Activated B cell treated with CpG ODN at 0.5 μM for 24 hours (primary cell): ENCODE results near the gene NCBP3. TPM values are rescaled to one million over a fixed set of nuclear protein-coding genes. Genes with fewer than 3 reads are reported as not detected.

Experiments used
- ATAC-seq: fragments of 200-7000 bp; cut with Tn5 transposase; one replicate; pipeline ENCODE4 v1.10.0; 2021; ENCODE audit warnings: low read depth, mild to moderate bottlenecking, moderate library complexity
- CTCF ChIA-PET: fragments of 350-600 bp; sonication (Branson Sonifier 250); formaldehyde crosslinking; loops from one replicate; lab custom pipeline; 2021; ENCODE audit warnings: antibody characterized with exemption; lab: Charles Lee
- POLR2A ChIA-PET: fragments of 350-600 bp; sonication (Branson Sonifier 250); formaldehyde crosslinking; loops from one replicate; lab custom pipeline; 2021; ENCODE audit warnings: antibody characterized with exemption; lab: Charles Lee
- DNase-seq: peaks from one replicate; pipeline ENCODE4 v3.0.0; 2022
- H3K27ac Mint-ChIP-seq: one replicate; pipeline ENCODE4 v1.8.0; 2020; ENCODE audit warnings: mixed read lengths
- H3K27me3 Mint-ChIP-seq: one replicate; pipeline ENCODE4 v1.8.0; 2021; ENCODE audit warnings: mixed read lengths
- H3K36me3 Mint-ChIP-seq: one replicate; pipeline ENCODE4 v1.8.0; 2021; ENCODE audit warnings: low read depth, mixed read lengths
- H3K4me1 Mint-ChIP-seq: one replicate; pipeline ENCODE4 v1.8.0; 2021; ENCODE audit warnings: mixed read lengths
- H3K4me3 Mint-ChIP-seq: one replicate; pipeline ENCODE4 v1.8.0; 2020; ENCODE audit warnings: mild to moderate bottlenecking, mixed read lengths
- H3K9me3 Mint-ChIP-seq: one replicate; pipeline ENCODE4 v1.8.0; 2020; ENCODE audit warnings: mixed read lengths
- CTCF ChIP-seq: fragments of 200-600 bp; IDR thresholded peaks from one replicate; pipeline ENCODE4 v1.8.0; 2022; ENCODE audit warnings: antibody characterized with exemption, mild to moderate bottlenecking
- intact Hi-C: fragments of 100-400 bp; cut with micrococcal nuclease; formaldehyde crosslinking; loops from one replicate; pipeline ENCODE4 v1.15.1; 2024
- total RNA-seq: library from RNA; stranded (reverse); gene quantifications from 2 replicates; pipeline ENCODE4 v1.2.3, GENCODE V29; 2022

NCBP3 gene
- total RNA-seq, 1 donor from 2014 or later: 49.5 TPM

- intact Hi-C loops: no loop called here
- Mint-ChIP-seq H3K36me3 (no peaks in the 10 kb centered on the region), H3K4me1 (peaks cover 21% of the 10 kb centered on the region), H3K4me3 (peak overlapping the region; percentile 59), H3K9me3 (no peaks in the 10 kb centered on the region), H3K27me3 (no peaks in the 10 kb centered on the region), H3K27ac (peak overlapping the region; percentile 85)
- no peak for DNase-seq
- no peak for TF ChIP-seq CTCF
- POLR2A ChIA-PET: interaction anchor here (0.9 to 2.6 kb wide), 5 partner anchors 8 to 68 kb away, joined by 3 to 9 read pairs (median 3); partner anchors contain the start of gene P2RX5
- ATAC-seq: peak; percentile 54
- CTCF ChIA-PET: interaction anchor here (1.1 to 1.9 kb wide), 2 partner anchors 25 to 64 kb away, joined by 4 to 6 read pairs; no protein-coding TSS in a partner anchor
Observed at GRCh38 chr17:3762922-3763776, 82.9 kb downstream of the NCBP3 start.

GRCh38 chr17:3761918-3762380, 84.1 kb downstream of the NCBP3 start:
- H3K27ac Mint-ChIP-seq: no peak overlapping the region

GRCh38 chr17:3761036-3761917, 84.8 kb downstream of the NCBP3 start:
- intact Hi-C loops: no loop called here
- Mint-ChIP-seq H3K4me1 (peaks cover 21% of the 10 kb centered on the region), H3K27ac (no peak overlapping the region), H3K36me3 (no peaks in the 10 kb centered on the region), H3K4me3 (no peak overlapping the region), H3K27me3 (no peaks in the 10 kb centered on the region), H3K9me3 (no peaks in the 10 kb centered on the region)
- no peak for TF ChIP-seq CTCF
- DNase-seq: no peak
- ChIA-PET POLR2A (no interaction called here), CTCF (interaction anchor here (0.9 to 1.5 kb wide), 2 partner anchors 22 to 24 kb away, joined by 3 read pairs; no protein-coding TSS in a partner anchor)
- no peak for ATAC-seq

More at GRCh38 chr17:3761918-3762380, 84.1 kb downstream of the NCBP3 start:
- peaks cover 21% of the 10 kb centered on the region for H3K4me1 Mint-ChIP-seq
- no peaks in the 10 kb centered on the region for H3K27me3 Mint-ChIP-seq
- intact Hi-C loops: no loop called here
- H3K4me3 Mint-ChIP-seq: no peak overlapping the region
- H3K36me3 Mint-ChIP-seq: no peaks in the 10 kb centered on the region
- ChIA-PET POLR2A (interaction anchor here (0.7 kb wide), 1 partner anchor 24 kb away, joined by 3 read pairs; no protein-coding TSS in a partner anchor), CTCF (interaction anchor here (1.5 kb wide), 1 partner anchor 24 kb away, joined by 3 read pairs; no protein-coding TSS in a partner anchor)
- DNase-seq: no peak
- no peaks in the 10 kb centered on the region for H3K9me3 Mint-ChIP-seq
- no peak for TF ChIP-seq CTCF
- ATAC-seq: no peak

GRCh38 chr17:3759597-3760216, 86.3 kb downstream of the NCBP3 start:
- ChIA-PET POLR2A (interaction anchor here (0.6 kb wide), 1 partner anchor 81 kb away, joined by 3 read pairs; no protein-coding TSS in a partner anchor), CTCF (no interaction called here)
- no peaks in the 10 kb centered on the region for H3K27me3 Mint-ChIP-seq
- TF ChIP-seq CTCF: no peak
- no peak overlapping the region for H3K4me3 Mint-ChIP-seq
- ATAC-seq: no peak
- no peaks in the 10 kb centered on the region for H3K9me3 Mint-ChIP-seq
- no peak for DNase-seq
- peaks cover 13% of the 10 kb centered on the region for H3K4me1 Mint-ChIP-seq
- no peaks in the 10 kb centered on the region for H3K36me3 Mint-ChIP-seq
- intact Hi-C loops: no loop called here
- no peak overlapping the region for H3K27ac Mint-ChIP-seq
